ENCODE data around the gene GPX2. TPM values are rescaled to one million over a fixed set of nuclear protein-coding genes. Genes with fewer than 3 reads are reported as not detected.

The GPX2 gene
- total RNA-seq, 1 donor from 2014 or later, result not detected

DNA sequence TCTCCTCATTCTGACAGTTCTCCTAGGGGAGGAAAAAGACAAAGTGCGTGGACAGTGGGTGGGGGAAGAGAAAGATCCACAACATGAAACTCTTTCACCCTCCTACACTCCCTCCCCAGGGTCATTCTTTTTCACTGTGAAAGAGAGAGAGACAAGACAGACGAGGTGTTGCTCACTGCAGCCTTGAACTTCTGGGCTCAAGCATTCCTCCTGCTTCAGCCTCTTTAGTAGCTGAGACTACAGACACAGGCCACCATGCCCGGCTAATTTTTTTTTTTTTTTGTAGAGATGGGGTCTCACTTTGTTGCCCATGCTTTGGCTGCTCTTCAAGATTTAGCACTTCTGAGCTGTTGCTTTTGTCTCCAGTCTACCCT is 2.7 kb downstream of the GPX2 start:
- no peak for DNase-seq (ENCODE audit: low read depth)

DNA sequence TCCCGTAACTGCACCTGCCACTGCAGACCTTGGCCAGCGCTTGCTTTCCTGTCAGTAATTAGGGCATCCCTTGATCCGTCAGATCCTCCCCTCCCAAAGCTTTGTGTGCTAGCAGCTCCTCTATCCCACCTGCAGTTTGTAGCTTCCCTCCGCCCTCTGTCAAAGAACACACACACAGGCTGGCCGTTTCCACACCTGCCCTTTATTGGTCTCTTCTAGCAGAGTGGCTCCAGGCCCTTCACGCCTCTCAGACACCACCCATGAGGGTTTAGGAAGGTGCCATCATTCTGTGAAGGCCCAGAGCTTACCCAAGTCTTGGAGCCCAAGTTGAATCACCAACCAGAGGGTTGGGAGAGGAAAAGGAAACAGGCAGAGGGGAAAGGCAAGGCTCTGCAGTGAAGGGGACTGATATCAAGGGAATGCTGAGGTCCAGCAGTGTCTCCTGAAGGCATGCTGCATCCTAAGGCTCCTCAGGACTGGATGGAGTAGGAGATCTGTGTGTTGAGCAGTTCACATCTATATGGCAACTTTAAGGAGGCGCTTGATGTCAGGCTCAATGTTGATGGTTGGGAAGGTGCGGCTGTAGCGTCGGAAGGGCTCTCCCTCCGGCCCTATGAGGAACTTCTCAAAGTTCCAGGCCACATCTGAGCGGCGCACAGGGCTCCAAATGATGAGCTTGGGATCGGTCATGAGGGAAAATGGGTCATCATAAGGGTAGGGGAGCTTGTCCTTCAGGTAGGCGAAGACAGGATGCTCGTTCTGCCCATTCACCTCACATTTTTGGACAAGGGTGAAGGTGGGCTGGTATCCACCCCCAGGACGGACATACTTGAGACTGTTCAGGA is 3.4 kb downstream of the GPX2 start:
- DNase-seq (ENCODE audit: low read depth), result no peak

DNA sequence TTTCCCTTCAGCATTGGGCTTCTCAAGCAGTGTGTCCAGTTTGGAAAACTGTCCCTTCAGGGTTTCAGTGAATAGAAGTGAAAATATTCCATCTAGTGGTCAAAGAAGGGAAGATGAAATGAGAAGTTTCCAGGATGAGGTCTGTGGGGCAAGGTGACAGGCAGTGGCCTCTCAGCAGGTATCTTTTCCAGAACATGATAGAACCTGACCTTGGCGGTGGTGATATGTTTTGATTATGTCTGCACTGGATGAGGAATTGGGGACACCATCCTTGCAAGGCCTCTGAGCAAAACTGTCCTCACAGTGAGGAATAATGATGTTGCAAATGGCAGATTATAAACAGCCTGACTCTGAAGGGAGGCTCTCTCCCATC is 4.7 kb downstream of the GPX2 start:
- DNase-seq (ENCODE audit: low read depth), result peak; percentile 40

DNA sequence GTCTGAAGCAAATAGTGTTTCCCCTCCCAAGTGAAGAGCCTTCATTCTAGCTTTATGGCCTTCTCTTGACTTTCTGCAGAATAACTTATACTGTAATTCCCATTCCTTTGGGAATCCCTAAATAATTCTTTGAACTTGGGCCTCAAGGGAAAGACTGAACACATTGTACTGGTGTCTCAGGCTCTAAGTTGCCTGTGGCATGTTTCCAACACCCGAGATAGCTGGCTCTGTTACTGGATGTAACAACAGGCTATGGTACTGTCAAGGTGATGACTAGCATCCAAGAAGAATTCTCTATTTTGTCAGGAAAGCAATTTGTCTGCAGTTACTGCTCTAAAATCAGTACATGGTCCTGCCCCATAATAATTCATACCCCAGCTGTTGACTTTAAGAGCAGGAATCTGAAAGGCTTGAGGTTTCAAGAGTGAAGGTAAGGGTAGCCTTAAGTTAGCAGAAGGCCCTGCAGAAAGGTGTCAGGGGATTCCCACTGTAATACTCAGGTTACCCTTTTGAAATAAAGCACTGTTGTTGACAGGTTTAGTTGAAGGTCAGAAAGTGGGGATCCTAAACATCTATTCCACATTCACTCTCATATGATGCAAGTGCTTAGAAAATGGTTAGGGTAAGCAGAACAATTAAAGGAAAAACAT is 5.2 kb downstream of the GPX2 start:
- DNase-seq (ENCODE audit: low read depth), result no peak

DNA sequence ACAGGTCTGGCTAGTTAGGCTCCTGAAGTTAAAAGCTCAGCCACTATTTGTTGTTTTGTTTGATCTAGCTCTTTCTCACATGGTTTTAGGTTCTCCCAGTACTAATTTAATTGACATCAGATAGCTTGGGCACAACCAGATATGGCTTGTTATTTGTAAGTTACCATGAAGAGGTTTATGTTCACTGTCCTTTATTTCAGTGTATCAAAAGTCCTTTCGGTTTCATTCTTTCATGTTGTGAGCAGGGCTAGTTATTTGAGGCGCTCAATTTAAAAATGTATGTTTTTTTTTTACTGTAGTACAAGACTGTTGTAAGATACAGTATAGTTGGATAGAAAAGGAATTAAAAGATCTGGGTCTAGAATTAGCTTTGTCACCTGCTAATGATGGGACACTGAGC is 7.0 kb downstream of the GPX2 start:
- no peak for DNase-seq (ENCODE audit: low read depth)

DNA sequence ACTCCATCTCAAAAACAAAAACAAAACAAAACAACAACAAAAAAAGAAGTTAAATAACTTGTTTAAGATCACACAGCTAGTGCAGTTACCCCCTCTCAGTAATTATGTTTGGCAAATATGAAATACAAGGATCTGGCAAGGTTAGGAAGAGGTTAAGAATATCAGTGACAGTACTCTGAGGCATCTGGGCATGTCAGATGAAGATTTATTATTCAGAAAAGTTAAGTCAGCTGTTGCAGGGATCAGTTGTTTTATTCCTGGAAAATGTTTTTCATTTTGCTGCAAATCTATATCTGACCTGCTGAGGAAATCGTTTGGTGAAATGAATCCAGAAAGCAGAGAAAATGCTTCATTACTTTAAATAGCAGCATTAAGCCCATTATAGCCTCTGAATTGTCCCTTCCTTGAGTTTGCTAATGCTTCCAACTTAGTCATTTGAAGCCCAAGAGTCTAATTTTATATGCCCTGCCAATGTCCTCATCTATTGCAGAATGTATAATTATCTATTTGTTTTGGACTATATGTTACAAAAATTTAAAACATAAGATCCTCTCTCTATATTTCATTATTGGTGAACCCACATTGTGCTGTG is 8.1 kb downstream of the GPX2 start:
- no peak for DNase-seq (ENCODE audit: low read depth)

DNA sequence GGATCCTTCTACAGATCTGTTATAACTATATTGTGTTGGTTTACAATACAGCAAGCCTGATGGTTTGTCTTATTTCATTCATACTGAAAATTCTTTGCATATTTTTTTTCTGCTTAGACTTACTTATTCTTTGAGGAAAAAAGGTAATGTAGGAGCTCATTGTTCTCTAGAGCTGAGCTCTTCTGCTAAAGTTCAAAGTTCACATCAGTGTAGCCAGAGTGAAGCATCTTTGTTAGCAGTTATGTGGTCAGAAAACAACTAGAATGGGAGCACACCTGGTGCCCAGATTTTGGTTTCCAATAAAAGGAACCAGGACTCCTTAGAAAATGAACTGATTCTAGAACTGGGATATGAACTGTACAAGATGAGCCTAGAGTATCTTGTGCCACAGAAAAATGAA is 10.3 kb downstream of the GPX2 start:
- no peak for DNase-seq (ENCODE audit: low read depth)

DNA sequence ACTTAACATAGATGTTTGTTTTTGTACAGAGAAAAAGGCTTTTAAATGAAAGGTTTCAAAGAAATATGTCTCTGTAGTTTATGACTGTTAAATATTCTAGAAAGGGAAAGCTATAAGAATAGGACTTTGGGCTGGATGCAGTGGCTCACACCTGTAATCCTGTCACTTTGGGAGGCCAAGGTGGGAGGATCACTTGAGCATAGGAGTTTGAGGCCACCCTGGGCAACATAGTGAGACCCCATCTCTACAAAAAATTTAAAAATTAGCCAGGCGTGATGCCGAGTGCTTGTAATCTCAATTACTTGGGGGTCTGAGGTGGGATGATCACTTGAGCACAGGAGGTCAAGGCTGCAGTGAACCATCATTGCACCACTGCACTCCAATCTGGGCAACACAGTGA is 11.4 kb downstream of the GPX2 start:
- no peak for DNase-seq (ENCODE audit: low read depth)

DNA sequence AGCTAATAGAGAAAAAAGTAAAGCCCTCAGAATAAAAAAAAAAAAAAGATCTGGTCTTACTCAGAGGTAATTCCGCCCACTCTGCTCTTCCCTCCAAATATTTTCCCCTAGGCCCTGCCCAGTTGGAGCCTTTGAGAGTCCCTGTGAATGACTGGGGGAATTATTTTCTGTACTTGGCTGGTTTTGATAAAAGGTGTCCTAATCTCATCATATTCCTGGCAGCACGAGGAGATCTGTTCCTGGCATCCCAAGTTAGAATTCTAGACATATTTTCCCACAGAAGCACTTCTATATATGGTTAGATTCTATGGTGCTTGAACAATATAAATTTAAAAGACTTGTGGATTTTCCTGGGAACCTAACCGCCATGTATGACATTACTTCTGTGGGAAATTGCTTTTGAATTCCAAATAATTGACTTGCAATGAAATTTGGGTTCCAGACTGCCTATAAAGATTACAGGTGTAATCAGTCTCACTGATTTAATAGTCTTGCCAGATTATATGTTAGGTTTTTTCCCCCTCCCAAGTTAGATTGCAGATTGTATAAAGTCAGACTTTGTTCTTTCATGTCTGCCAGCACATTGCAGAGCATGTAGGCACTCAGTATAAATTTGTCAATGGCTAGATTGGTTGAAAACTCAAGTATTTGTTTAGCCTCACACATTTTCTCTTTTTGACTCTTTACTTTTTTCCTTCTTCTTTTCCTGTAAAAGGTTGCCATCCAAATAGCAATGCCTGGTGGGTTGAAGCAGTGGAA is 12.3 kb downstream of the GPX2 start:
- DNase-seq (ENCODE audit: low read depth), result no peak

DNA sequence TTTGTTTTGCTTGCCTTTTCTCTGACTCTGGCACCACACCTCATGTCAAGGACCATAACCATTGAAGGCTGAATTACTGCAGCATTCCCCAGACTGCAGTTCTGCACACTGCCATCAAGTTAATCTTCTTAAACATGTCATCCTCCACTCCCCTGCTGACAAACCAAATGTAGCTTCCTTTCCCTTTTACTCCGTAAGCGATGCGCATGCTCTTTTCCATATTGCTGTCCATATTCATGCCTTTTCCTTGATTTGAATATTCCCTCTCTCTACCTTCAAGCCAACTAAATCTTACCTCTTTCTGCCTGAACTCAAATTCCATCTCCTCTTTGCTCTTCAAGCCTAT is 13.6 kb downstream of the GPX2 start:
- DNase-seq (ENCODE audit: low read depth), result no peak

DNA sequence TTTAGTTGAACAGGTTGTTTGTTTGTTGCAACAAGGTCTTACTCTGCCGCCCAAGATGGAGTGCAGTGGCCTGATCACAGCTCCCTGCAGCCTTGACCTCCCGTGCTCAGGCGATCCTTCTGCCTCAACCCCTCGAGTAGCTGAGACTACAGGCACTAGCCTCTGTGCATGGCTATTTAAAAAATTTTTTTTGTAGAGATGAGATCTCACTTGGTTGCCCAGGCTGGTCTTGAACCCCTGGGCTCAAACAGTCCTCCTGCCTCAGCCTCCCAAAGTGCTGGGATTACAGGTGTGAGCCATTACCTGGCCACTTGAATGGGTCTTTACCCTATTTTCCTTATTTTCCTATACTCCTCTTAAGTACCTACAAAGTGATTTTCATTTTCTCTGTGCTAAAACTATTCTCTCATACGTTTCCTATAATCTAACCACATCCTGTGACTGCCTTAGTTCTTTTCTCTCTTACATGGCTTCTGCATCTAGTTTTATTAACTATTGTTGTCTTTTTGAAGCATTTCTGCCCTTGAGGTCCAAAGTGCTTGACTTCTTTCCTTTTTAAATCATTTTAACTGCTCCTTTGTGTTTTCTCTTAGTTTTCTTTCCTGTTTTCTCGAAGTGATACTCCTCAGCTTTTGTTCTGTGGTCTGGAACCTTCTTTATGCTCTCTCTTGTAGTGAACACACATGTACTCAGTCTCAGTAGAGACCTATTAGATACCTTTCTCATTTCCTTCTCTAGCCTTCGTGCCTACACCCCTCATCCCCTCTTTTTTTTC is 14.1 kb downstream of the GPX2 start:
- no peak for DNase-seq (ENCODE audit: low read depth)

DNA sequence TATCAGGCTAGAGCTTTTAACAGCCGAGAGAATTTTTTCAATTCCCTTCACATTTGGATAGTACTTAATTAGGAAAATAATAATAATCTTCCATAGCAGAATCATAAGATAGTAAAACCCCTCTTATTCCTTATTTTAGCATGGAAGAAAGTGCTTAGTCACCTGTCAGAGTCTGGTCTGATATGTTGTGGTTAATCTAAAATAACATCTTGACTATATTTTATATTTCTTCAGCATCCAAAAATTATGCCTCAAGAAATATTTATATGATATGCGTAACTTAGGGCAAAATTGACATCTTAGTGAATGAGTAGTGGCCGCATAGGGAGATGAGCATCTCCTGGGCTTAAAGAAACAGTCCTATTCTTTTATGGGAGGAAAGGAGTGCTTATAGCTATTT is 15.5 kb downstream of the GPX2 start:
- DNase-seq (ENCODE audit: low read depth), result no peak

DNA sequence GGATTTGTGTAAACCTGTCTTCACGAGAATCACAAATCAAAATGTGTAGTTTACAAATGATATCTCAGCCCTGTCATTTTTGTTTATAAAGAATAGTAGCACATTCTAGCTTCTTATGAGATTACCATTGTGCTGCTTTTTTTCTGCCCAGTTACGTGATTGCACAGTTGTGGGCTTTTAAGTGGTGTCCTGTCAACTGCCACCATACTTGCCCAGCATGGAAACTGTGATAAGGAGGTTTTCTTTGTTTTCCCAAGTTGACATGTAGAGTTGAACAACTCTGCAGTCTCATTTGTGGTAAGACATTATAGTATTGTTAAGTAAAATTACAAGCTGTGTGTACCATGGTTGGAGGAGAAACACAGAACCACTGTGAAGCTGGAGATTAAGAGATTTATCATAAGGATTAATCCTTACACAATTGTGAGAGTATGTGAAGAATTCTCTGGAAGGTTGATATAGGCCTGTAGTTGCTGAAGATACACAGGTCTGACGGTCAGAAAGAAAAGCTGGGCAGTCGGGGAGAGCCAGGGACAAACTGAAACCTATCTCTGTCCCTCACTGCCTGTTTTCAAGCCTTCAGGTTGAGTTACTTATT is 16.0 kb downstream of the GPX2 start:
- DNase-seq (ENCODE audit: low read depth), result no peak

DNA sequence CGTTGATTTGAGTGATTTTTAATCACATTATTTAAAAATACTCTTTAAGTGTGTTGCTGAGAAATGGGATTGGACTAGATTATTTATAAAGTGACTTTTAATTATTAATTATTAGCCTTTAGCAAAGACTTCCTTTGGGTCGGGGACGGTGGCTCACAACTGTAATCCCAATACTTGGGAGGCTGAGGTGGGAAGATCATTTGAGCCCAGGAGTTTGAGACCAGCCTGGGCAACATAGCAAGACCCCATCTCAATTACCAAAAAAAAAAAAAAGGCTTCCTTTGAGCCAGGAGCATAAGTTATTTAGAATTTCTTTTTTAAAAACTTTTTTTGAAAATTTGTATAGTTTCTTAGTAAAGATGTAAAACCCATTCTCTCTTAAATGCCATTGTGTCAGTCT is 19.5 kb downstream of the GPX2 start:
- DNase-seq (ENCODE audit: low read depth), result no peak

DNA sequence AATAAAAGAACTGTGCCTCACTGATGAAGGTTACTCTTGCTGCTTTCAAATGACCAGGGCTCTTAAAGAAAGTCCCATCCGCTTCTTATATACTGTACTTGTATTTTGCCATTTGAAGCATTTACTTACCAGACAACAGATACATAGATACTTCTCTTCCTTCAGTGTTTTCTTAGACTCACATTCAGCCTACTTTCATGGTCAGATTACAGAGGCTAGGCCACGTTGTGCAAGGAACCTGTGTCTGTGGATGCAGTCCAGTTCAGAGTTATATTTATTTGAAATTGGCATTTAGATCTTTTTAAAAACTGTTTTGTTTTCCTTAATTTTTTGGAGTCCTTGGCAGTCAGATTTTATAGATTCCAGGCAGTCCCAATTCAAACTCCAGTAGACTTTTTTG is 22.1 kb downstream of the GPX2 start:
- DNase-seq (ENCODE audit: low read depth), result no peak

DNA sequence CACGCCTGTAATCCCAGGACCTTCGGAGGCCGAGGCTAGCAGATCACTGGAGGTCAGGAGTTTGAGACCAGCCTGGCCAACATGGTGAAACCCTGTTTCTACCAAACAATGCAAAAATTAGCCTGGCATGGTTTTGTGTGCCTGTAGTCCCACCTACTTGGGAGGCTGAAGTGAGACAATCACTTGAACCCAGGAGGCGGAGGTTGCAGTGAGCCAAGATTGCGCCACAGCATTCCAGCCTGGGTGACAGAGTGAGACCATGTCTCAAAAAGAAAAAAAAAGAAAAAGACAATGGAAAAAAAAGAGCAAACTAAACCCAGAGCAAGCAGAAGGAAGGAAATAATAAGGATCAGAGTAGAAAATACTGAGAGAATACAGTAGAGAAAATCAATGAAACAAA is 22.9 kb downstream of the GPX2 start:
- peak; percentile 69 for DNase-seq (ENCODE audit: low read depth)

DNA sequence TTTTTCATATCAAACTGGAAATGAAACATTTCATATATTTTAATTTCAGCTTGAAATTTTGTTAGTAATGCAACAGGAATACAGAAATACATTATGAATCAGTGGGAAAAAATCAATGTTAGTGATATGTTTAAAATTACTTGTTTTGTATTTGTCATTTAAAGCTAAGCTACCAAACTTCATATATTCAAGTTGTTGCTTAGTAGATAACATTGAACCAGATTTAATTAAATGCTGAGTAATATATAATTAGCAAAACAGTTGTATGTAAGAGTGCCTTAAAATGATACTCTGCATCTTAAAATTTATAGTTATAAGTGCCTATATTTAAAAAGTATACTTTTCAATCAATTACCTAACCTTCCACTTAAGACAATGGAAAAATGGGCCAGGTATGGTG is 23.3 kb downstream of the GPX2 start:
- no peak for DNase-seq (ENCODE audit: low read depth)

DNA sequence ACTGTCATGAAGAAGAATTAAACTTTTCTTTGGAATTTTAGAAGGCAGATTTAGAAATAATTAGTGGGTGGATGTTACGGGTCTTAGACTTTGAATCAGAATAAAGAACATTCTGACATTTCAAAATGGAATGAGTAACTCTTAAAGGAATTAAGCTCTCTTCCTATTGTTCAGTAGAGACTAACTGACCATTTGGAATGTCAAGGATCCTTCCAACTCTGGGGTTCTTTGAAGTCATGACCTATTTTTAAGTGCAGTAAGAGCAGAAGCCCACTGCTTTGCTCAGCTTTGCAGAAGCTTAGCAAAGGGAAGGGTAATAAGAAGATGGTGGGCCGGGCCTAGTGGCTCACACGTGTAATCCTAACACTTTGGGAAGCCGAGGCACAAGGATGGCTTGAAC is 24.3 kb downstream of the GPX2 start:
- peak; percentile 65 for DNase-seq (ENCODE audit: low read depth)

DNA sequence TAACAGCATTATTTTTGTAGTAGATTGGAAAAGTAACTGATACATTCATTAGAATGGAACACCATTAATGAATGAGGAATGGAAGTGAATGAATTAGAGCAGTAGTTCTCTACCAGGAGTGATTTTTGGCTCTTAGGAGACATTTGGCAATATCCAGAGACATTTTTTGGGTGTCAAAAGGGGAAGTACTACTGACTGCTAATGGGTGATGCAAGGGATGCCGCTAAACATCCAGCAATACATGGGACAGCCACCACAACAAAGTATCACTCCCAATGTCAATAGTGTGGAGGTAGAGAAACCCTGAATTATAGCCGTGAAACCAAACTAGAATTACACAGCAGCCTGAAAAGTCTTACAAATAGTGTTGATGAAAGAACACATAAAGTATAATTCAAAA is 26.7 kb downstream of the GPX2 start:
- DNase-seq (ENCODE audit: low read depth), result no peak

DNA sequence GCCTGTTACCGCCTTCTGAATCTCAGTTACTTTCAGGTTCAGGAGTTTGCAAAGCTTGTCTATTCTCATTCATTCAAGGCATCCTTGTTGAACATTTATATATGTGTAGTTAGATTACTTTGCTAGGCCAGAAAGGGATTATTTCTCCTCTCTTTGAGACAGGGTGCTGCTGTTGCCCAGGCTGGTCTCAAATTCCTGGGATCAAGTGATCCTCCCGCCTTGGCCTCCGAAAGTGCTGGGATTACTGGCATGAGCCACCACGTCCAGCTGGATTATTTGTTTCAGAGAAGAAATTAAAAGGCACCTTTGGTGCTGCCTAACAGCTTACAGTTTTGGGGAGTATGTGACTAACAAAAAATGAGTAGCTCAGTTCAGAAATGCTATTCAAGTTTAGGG is 27.5 kb downstream of the GPX2 start:
- no peak for DNase-seq (ENCODE audit: low read depth)

DNA sequence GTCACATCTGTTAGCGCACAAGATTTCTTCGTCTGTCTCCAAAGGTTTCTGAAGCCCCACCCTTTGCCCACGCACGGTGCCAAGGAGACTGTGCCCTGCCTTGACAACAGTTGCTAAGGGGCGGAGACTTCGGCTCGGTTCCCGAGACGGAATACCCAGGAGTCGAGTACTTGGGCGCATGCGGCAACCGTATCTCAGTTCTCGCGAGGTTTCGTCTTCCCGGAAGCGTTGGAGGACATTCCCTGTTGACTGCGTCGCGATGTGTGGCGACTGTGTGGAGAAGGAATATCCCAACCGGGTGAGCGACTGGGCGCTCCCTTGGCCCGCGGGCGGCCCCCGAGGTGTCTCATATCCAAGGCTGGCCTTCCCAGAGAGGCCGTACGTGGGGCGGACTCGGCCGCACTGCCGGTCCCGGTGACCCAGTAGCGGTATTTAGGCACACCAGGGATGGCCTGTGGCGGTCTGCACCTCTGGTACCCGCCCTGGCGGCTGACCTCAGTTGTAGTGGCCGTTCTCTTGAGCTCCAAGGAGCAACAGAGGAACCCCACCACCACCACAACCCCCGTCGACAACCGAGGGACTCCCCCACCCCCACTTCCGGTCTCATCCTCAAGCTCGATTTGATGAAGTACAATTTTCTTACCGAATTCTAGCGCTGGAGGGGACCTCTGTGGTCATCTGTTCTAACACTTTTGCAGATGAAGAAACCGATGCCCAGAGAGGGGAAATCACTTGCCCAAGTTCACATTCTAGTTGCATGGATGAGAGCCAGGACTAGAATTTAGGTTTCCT is 28.1 kb downstream of the GPX2 start, which contains the start of gene CHURC1:
CHURC1 (plus strand) TSS at position 219 of the 792 bp plus-strand sequence; CDS start at position 260, 41 bp downstream.
- DNase-seq (ENCODE audit: low read depth), result peak; percentile 98

Data from renal cortical epithelial cell (primary cell).